GM12873 (cell line): ENCODE results near the gene FAM168A.
A peak's percentile ranks its signal among the peaks of the same experiment; 100 is the strongest.

Experiments used
- TF ChIP-seq, protein P1 (sequence below): IDR thresholded peaks from 2 replicates; pipeline ENCODE4 v1.5.1; 2012; ENCODE audit warnings: low read depth, mild to moderate bottlenecking, moderate library complexity, low read length, control low read depth; ENCODE audit not compliant: insufficient read depth; ENCODE audit errors: missing control alignments

The FAM168A gene

GRCh38 chr11:73466643-73467042, 131.3 kb downstream of the FAM168A start:
- TF ChIP-seq, protein P1, sequence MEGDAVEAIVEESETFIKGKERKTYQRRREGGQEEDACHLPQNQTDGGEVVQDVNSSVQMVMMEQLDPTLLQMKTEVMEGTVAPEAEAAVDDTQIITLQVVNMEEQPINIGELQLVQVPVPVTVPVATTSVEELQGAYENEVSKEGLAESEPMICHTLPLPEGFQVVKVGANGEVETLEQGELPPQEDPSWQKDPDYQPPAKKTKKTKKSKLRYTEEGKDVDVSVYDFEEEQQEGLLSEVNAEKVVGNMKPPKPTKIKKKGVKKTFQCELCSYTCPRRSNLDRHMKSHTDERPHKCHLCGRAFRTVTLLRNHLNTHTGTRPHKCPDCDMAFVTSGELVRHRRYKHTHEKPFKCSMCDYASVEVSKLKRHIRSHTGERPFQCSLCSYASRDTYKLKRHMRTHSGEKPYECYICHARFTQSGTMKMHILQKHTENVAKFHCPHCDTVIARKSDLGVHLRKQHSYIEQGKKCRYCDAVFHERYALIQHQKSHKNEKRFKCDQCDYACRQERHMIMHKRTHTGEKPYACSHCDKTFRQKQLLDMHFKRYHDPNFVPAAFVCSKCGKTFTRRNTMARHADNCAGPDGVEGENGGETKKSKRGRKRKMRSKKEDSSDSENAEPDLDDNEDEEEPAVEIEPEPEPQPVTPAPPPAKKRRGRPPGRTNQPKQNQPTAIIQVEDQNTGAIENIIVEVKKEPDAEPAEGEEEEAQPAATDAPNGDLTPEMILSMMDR, result peak; percentile 0

DNA sequence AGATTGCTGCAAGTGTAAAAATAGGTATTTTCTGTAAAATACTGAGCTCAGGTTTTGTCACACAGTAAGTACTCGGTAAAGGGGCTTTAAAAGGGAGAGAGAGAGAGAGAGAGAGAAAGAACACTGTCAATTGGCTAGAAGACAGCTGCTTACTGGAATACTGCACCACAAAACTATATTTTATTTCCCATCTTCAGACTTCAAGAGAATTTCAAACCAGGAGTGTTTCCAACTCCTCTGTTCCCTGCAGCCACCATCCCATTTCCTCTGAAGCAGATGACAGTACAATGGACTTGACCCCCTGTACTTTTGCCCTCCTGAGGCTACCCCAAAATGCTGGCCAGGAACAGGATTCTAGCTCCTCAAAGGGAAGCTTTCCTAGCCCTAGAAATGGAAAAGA, 132.0 kb downstream of the FAM168A start:
- TF ChIP-seq, protein P1, result no peak

GRCh38 chr11:73465023-73465675, 132.8 kb downstream of the FAM168A start:
- TF ChIP-seq, protein P1, result no peak

DNA sequence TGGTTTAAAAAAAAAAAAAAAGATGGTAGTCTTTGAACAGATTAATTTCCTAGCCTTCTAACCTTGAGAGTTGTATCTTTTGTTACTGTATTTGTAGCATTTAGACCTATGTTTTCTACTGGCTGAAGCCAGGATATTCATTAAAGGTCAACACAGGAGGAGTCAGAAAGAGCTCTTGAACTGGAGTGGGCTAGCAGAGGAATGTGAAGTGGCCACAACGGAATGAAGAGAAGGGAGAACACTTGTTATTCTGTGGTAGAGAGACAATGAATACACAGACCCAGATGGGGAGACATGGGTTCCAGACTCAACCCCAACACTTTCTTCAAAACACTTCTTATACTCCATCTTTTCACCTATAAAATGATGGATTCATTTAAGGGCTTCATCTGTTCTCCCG, 133.6 kb downstream of the FAM168A start:
- TF ChIP-seq, protein P1, result no peak

GRCh38 chr11:73463359-73463758, 134.6 kb downstream of the FAM168A start:
- TF ChIP-seq, protein P1, result no peak

GRCh38 chr11:73461964-73462363, 135.9 kb downstream of the FAM168A start:
- TF ChIP-seq, protein P1, result no peak

- TF ChIP-seq, protein P1, result no peak
Observed at GRCh38 chr11:73461335-73461840, 136.5 kb downstream of the FAM168A start.
